ENCODE measurements around the gene TRMT44.

DNA sequence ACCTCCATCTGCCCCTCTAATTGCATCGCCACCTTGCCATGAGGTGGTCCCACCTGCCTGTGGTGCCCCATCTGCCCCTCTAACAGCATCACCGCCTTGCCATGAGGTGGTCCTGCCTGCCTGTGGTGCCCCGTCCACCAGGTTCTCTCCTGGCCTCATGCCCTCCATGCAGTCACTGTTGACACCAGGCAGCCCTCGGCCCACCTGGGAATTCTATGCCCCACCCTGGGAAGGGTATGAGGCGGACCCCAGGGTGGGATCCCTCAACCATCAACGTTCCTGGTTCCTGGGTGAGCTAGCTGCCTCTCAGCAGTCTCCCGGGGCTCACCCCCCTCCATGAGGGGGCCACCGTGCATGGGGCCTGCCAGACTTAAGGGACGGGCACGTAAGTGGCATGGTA lies 38.9 kb upstream of the TRMT44 start:
- TF ChIP-seq GABPA (IDR thresholded peaks at IDR 0.05; ENCODE audit: low read depth, low read length) = no peak
- no peak for TF ChIP-seq GABPA (CRISPR knock-in tag; IDR thresholded peaks at IDR 0.05; ENCODE audit: low read depth)
- no peak for TF ChIP-seq BRCA1 (CRISPR knock-in tag; IDR thresholded peaks at IDR 0.05)
- no peak for TF ChIP-seq ZNF264 (CRISPR knock-in tag; IDR thresholded peaks at IDR 0.05)
- TF ChIP-seq, protein P1, sequence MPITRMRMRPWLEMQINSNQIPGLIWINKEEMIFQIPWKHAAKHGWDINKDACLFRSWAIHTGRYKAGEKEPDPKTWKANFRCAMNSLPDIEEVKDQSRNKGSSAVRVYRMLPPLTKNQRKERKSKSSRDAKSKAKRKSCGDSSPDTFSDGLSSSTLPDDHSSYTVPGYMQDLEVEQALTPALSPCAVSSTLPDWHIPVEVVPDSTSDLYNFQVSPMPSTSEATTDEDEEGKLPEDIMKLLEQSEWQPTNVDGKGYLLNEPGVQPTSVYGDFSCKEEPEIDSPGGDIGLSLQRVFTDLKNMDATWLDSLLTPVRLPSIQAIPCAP (CRISPR knock-in tag; IDR thresholded peaks at IDR 0.05; ENCODE audit: low read depth) = no peak
